Activated CD4-positive, alpha-beta T cell treated with anti-CD3 and anti-CD28 coated beads, Interleukin-2, amount 50 U/mL, for 24 hours (primary cell): ENCODE measurements around the gene TCF3.

Source experiments
- DNase-seq, 2 donors: peaks; one replicate each; pipeline ENCODE4 v3.0.0-alpha.2; 2020; ENCODE audit warnings: low read depth in 1 of 2, low spot score in 1 of 2

TCF3 gene

DNA sequence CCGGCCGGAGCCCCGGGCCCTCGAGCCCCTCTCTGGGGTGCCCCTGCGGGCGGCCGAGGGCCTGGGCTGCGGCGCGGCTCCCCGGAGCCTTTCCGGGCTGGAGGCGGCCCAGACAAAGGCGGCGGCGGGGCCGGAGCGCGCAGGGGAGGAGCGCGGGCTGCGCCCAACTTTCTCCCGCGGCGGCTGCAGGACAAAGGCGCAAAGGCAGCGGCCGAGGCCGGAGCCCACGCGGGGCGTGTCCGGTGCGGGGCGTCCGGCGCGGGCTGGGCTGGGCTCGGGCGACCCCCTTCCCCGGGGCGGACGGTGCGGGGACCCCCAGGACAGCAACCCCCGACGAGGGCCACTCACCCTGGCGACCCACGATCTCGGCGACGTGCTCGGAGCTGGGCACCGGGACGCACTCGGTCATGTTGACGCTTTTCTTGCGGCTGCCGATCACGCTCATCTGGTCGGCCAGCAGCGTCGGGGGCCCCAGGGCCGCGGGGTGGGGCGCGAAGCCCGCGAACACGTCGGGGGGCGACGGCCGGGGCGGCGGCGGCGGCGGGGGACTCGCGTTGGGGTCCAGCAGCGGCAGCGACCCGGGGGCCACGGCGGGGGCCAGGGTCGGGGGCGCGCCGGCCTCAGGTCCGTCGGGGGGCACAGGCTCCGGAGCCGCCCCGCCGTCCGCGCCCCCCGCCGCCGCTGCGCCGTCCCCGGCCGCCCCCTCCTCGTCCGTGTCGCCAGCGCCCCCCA is 85.1 kb downstream of the TCF3 start:
- DNase-seq: no peak

- DNase-seq: no peak
These were observed 85.9 kb downstream of the TCF3 start for GRCh38 chr19:1566392-1567115.

DNA sequence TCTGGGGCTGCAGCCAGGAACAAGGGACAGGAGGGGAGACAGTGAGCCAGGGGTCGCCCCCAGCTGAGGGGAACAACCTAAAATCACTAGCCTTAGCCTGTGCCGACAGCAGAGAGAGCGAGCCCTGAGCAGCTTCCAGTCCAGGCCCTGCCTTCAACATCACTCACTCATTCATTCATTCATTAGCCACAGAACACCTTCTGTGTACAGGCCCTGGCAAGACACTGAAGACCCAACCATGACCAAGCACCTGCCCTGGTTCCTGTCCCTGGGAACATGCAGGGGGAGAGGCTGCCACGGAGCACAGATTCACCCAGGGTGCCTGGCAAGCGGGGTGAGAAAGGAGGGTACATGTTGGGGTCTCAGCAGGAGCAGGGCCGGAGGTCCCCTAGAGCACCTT is 89.2 kb downstream of the TCF3 start:
- DNase-seq: no peak

GRCh38 chr19:1561236-1561842 is 91.1 kb downstream of the TCF3 start:
- DNase-seq: no peak

DNA sequence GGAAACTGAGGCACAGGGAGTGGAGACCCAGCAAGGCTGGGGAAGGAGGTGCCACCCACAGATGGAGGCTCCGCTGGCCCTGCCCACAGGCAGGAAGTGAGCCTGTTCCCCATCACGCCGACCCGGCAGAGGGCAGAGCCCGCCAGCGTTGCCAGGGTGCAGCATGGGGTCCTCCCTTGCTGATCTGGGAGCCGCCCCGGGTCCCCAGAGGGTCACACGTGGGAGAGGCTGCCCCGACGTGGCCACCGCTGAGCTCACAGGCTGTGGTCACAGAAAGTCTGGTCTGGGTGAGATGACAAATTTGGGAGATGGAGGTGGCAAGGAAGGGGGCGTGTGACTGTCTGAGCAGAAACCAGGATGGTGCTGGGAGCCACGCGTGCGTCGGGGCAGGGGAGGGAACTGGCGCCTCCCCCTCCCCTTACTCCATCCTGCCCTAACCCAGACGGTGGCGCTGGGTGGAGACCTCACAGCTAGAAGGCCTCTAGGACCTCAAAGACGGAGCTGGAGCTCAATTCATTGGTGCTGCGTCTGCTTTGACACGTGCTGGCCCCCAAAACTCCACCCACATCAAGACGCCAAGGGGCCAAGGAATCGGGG is 92.0 kb downstream of the TCF3 start:
- DNase-seq: no peak
